RWPE2 (cell line): ENCODE results near the gene ABCC9.

Source experiments
- ATAC-seq: fragments of 200-7000 bp; cut with Tn5 transposase; 3 replicates; pipeline ENCODE4 v1.9.1; 2021; ENCODE audit warnings: low read depth
- DNase-seq: peaks from one replicate; pipeline ENCODE4 v3.0.0-alpha.2; 2020; ENCODE audit warnings: low spot score
- H3K27ac ChIP-seq: fragments of 450-650 bp; 2 replicates; pipeline ENCODE4 v1.5.1; 2017; ENCODE audit warnings: mild to moderate bottlenecking; ENCODE audit not compliant: poor library complexity, severe bottlenecking
- H3K27me3 ChIP-seq: fragments of 250-450 bp; sonication (Bioruptor Pico); 2 replicates; pipeline ENCODE4 v1.5.1; 2021; ENCODE audit warnings: mild to moderate bottlenecking, moderate library complexity; ENCODE audit not compliant: insufficient read depth, poor library complexity, severe bottlenecking
- H3K36me3 ChIP-seq: fragments of 250-450 bp; sonication (Bioruptor Pico); 2 replicates; pipeline ENCODE4 v1.5.1; 2020; ENCODE audit warnings: low read depth, mild to moderate bottlenecking, moderate library complexity
- H3K4me1 ChIP-seq: fragments of 250-450 bp; sonication (Bioruptor Pico); 2 replicates; pipeline ENCODE4 v1.5.1; 2021; ENCODE audit warnings: mild to moderate bottlenecking, moderate library complexity; ENCODE audit not compliant: insufficient read depth, poor library complexity, severe bottlenecking
- H3K4me3 ChIP-seq: fragments of 250-450 bp; sonication (Bioruptor Pico); 2 replicates; pipeline ENCODE4 v1.5.1; 2021; ENCODE audit warnings: mild to moderate bottlenecking, moderate library complexity; ENCODE audit not compliant: severe bottlenecking
- H3K9me3 ChIP-seq: fragments of 250-450 bp; sonication (Bioruptor Pico); 2 replicates; pipeline ENCODE4 v1.5.1; 2021; ENCODE audit warnings: mild to moderate bottlenecking, moderate library complexity; ENCODE audit not compliant: severe bottlenecking
- TF ChIP-seq, protein P1 (sequence below): fragments of 450-650 bp; IDR thresholded peaks from one replicate; pipeline ENCODE4 v1.5.1; 2017; ENCODE audit warnings: mild to moderate bottlenecking, moderate library complexity; ENCODE audit not compliant: poor library complexity, severe bottlenecking

The ABCC9 gene

DNA sequence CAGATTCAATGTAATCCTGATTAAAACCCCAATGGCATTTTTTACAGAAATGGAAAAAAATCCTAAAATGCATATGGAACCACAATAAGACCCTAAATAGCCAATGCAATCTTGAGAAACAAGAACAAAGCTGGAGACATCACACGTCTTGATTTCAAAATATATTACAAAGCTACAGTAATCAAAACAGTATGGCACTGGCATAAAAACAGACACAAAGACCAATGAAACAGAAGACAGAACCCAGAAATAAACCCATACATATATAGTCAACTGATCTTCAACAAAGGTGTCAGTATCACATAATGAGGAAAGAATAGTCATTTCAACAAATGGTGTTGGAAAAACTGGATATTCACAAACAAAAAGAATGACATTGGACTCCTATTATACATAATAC, 9.4 kb upstream of the ABCC9 start:
- Histone ChIP-seq H3K4me1 (no peaks in the 10 kb centered on the region), H3K9me3 (no peaks in the 10 kb centered on the region), H3K36me3 (no peaks in the 10 kb centered on the region), H3K4me3 (no peak overlapping the region), H3K27ac (no peak overlapping the region), H3K27me3 (no peaks in the 10 kb centered on the region)
- DNase-seq = no peak
- no peak for ATAC-seq
- TF ChIP-seq, protein P1, sequence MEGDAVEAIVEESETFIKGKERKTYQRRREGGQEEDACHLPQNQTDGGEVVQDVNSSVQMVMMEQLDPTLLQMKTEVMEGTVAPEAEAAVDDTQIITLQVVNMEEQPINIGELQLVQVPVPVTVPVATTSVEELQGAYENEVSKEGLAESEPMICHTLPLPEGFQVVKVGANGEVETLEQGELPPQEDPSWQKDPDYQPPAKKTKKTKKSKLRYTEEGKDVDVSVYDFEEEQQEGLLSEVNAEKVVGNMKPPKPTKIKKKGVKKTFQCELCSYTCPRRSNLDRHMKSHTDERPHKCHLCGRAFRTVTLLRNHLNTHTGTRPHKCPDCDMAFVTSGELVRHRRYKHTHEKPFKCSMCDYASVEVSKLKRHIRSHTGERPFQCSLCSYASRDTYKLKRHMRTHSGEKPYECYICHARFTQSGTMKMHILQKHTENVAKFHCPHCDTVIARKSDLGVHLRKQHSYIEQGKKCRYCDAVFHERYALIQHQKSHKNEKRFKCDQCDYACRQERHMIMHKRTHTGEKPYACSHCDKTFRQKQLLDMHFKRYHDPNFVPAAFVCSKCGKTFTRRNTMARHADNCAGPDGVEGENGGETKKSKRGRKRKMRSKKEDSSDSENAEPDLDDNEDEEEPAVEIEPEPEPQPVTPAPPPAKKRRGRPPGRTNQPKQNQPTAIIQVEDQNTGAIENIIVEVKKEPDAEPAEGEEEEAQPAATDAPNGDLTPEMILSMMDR = no peak

DNA sequence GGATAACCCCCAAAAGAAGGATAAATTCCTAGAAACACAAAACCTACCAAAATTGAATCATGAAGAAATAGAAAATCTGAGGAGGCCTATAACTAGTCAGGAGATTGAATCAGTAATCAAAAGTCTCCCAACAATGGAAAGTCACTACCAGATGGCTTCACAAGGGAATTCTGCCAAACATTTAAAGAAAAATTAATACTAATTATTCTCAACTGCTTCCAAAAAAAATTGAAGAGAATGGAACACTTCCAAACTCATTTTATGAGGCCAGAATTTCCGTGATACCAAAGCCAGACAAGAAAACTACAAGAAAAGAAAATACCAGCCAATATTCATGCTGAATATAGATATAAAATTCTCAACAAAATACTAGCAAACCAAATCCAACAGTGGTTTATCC, 7.8 kb upstream of the ABCC9 start:
- H3K27me3 ChIP-seq = no peaks in the 10 kb centered on the region
- no peaks in the 10 kb centered on the region for H3K9me3 ChIP-seq
- DNase-seq = no peak
- TF ChIP-seq, protein P1 = no peak
- no peaks in the 10 kb centered on the region for H3K4me1 ChIP-seq
- no peak overlapping the region for H3K4me3 ChIP-seq
- ATAC-seq = no peak
- H3K36me3 ChIP-seq = no peaks in the 10 kb centered on the region
- H3K27ac ChIP-seq = no peak overlapping the region

DNA sequence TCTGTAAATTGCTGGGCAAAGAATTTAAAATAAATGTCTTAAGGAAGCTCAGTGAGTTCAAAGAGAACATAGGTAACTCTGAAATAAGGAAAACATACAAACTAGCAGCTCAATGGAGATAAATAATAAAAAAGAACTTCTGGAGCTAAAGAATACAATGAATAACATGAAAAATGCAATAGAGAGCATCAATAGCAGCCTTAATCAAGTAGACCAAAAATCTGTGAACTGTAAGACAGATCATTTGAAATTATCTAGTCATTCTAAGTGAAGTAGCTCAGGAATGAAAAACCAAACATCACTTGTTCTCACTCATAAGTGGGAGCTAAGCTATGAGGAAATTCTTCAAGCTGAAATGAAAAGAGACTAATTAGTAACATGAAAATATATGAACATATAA, 5.8 kb upstream of the ABCC9 start:
- no peak for ATAC-seq

DNA sequence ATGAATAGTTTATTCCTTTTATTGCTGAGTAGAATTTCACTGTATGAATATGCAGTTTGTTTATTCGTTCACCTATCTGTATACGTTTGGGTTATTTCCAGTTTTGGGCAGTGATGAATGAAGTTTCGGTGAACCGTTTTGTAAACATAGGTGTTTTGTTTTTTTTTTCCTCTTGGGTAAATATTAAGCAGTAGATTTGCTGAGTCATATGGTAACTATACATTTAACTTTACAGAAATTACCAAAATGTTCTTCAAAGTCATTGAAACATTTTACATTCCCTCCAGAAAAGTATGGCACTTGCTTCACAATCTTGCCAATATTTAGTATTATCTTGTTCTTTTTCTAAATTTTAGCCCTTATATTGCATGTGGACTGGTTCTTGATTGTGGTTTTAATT, 3.8 kb upstream of the ABCC9 start:
- no peaks in the 10 kb centered on the region for H3K4me1 ChIP-seq
- H3K9me3 ChIP-seq = no peaks in the 10 kb centered on the region
- H3K36me3 ChIP-seq = no peaks in the 10 kb centered on the region
- ATAC-seq (no peak), DNase-seq (no peak)
- H3K27me3 ChIP-seq = peaks cover 29% of the 10 kb centered on the region
- H3K27ac ChIP-seq = no peak overlapping the region
- TF ChIP-seq, protein P1 = no peak
- no peak overlapping the region for H3K4me3 ChIP-seq

More for the DNA sequence above, 5.8 kb upstream of the ABCC9 start:
- no peaks in the 10 kb centered on the region for H3K9me3 ChIP-seq
- no peak for DNase-seq
- peaks cover 9% of the 10 kb centered on the region for H3K27me3 ChIP-seq
- H3K27ac ChIP-seq = no peak overlapping the region
- TF ChIP-seq, protein P1 = no peak
- no peaks in the 10 kb centered on the region for H3K36me3 ChIP-seq
- H3K4me3 ChIP-seq = no peak overlapping the region
- H3K4me1 ChIP-seq = no peaks in the 10 kb centered on the region

DNA sequence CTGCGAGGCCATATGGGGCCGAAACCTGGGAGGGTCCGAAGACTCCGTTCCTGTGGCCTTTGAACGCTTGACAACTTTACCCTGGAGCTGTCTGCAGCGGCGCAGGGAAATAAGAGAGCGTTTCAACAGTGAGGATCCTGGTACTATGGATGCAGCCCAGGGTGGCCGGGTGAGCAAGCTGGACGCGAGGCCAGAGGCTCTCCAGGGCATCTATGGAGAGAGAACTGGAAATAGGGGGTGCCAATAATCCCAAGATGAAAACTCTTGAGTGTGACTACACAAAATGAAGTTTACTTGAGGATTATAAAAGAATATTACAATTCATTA, 1.1 kb upstream of the ABCC9 start:
- ATAC-seq = no peak
- Histone ChIP-seq H3K4me3 (no peak overlapping the region), H3K9me3 (no peaks in the 10 kb centered on the region), H3K27ac (no peak overlapping the region), H3K4me1 (no peaks in the 10 kb centered on the region), H3K27me3 (peaks cover 37% of the 10 kb centered on the region), H3K36me3 (no peaks in the 10 kb centered on the region)
- DNase-seq = no peak
- TF ChIP-seq, protein P1 = no peak
